ENCODE results near the gene SCGB1D2. TPM values are rescaled to one million over a fixed set of nuclear protein-coding genes. Genes with fewer than 3 reads are reported as not detected.

The SCGB1D2 gene
- total RNA-seq, 4 donors from 2014 or later = not detected

DNA sequence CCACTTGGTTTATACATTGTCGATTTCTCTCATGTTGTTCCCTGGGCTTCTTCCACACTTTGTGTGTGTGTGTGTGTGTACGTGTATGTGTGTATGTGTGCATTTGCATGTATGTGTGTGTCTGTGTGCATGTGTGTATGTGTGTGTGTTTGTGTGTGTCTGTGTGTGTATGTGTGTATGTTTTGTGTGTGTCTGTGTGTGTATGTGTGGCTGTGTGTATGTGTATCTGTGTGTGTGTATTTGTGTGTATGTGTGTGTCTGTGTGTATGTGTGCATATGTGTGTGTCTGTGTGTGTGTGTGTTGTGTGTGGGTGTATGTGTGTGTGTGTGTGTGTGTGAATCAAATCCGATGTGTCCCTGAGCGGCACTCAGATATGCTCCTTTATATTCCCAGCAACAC, 4.5 kb upstream of the SCGB1D2 start:
- intact Hi-C loops (cut with DNase I) = no loop called here
- WGBS = 70% methylated on average over 4 of the region's 4 CpGs

GRCh38 chr11:62238151-62238550, 3.9 kb upstream of the SCGB1D2 start:
- Histone ChIP-seq H3K27me3 (peaks cover 0 to 42% (median 0%) of the 10 kb centered on the region in 4 donors), H3K4me3 (no peak overlapping the region), H3K9me3 (no peaks in the 10 kb centered on the region), H3K4me1 (no peaks in the 10 kb centered on the region), H3K36me3 (no peaks in the 10 kb centered on the region), H3K27ac (replicated peaks in 1 of 4) (no peak overlapping the region)
- TF ChIP-seq EP300 (IDR thresholded peaks at IDR 0.05) (no peak), CTCF (IDR thresholded peaks at IDR 0.05) (no peak), POLR2AphosphoS5 (IDR thresholded peaks at IDR 0.05) (no peak), POLR2A (IDR thresholded peaks at IDR 0.05; ENCODE audit: low read depth) (no peak)
- DNase-seq (ENCODE audit: extremely low spot score) = no peak
- WGBS = 93% methylated on average over 4 of the region's 4 CpGs
- intact Hi-C loops (cut with DNase I) = no loop called here

More for the DNA sequence above, 4.5 kb upstream of the SCGB1D2 start:
- Histone ChIP-seq H3K4me3 (no peak overlapping the region), H3K27me3 (peaks cover 0 to 44% (median 0%) of the 10 kb centered on the region in 4 donors), H3K9me3 (no peaks in the 10 kb centered on the region), H3K36me3 (no peaks in the 10 kb centered on the region), H3K27ac (replicated peaks in 1 of 4) (no peak overlapping the region), H3K4me1 (no peaks in the 10 kb centered on the region)
- no peak for TF ChIP-seq EP300 (IDR thresholded peaks at IDR 0.05)
- DNase-seq (ENCODE audit: extremely low spot score) = no peak

DNA sequence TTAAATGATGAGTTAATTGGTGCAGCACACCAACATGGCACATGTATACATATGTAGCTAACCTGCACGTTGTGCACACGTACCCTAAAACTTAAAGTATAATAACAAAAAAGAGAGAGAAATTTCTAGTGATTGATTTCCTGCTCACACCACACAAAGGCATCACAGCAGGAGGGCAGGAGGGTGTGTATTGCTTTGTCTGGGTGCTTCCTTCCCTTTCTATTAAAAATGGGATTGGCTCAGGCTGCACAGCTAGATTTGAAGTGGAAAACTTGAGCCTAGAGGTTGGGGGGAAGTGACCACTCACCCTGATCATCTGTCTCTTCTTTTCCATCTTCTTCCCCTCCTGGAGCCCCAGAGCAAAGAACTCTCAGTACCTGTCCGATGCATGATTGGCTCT, 944 bp upstream of the SCGB1D2 start:
- no peak for DNase-seq (ENCODE audit: extremely low spot score)
- Histone ChIP-seq H3K4me3 (no peak overlapping the region), H3K27ac (replicated peaks in 1 of 4) (no peak overlapping the region), H3K4me1 (no peaks in the 10 kb centered on the region), H3K36me3 (no peaks in the 10 kb centered on the region), H3K9me3 (no peaks in the 10 kb centered on the region), H3K27me3 (peaks cover 0 to 51% (median 0%) of the 10 kb centered on the region in 4 donors)
- intact Hi-C loops (cut with DNase I) = no loop called here
- 90% methylated on average over 3 of the region's 3 CpGs for WGBS
- TF ChIP-seq POLR2AphosphoS5 (IDR thresholded peaks at IDR 0.05) (no peak), EP300 (IDR thresholded peaks at IDR 0.05) (no peak), CTCF (IDR thresholded peaks at IDR 0.05) (no peak), POLR2A (IDR thresholded peaks at IDR 0.05; ENCODE audit: low read depth) (no peak)

DNA sequence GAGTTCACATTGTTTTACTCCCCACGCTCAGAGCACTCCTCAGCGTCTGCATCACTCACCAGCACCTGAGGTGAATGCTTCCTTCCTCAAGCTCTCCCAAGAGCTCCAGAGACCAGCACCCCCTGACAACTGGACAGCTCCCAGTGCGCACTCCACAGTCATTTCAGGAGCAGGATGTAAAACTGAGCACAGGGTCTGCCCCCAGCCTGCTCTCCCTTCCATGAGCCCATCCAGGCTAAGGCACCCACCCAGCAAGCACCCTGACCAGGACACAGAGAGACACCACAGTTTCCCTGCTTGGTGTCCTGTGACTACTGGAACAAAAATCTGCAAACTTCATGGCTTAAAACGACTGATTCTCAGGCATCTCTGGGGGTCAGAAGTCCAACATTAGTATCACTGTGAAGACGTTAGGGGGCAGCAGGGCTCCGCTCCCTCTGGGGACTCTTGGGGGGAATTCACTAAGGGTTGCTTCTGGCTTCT, 3.3 kb downstream of the SCGB1D2 start:
- no peak for DNase-seq (ENCODE audit: extremely low spot score)
- H3K4me3 ChIP-seq = no peak overlapping the region
- no peaks in the 10 kb centered on the region for H3K36me3 ChIP-seq
- no peak for TF ChIP-seq EP300 (IDR thresholded peaks at IDR 0.05)
- TF ChIP-seq POLR2A (IDR thresholded peaks at IDR 0.05; ENCODE audit: low read depth) = no peak
- no peak for TF ChIP-seq CTCF (IDR thresholded peaks at IDR 0.05)
- TF ChIP-seq POLR2AphosphoS5 (IDR thresholded peaks at IDR 0.05) = no peak
- intact Hi-C loops (cut with DNase I) = no loop called here
- H3K27ac ChIP-seq (replicated peaks in 1 of 4) = no peak overlapping the region
- H3K4me1 ChIP-seq = no peaks in the 10 kb centered on the region
- 28% methylated on average over 6 of the region's 6 CpGs for WGBS
- peaks cover 0 to 49% (median 0%) of the 10 kb centered on the region in 4 donors for H3K27me3 ChIP-seq
- peaks cover 0 to 6% (median 2%) of the 10 kb centered on the region in 4 donors for H3K9me3 ChIP-seq

GRCh38 chr11:62251698-62252097, 9.7 kb downstream of the SCGB1D2 start:
- peaks cover 0 to 18% (median 0%) of the 10 kb centered on the region in 4 donors for H3K27me3 ChIP-seq
- peaks cover 0 to 44% (median 41%) of the 10 kb centered on the region in 4 donors for H3K9me3 ChIP-seq
- no peak overlapping the region for H3K4me3 ChIP-seq
- TF ChIP-seq EP300 (IDR thresholded peaks at IDR 0.05) (no peak), POLR2AphosphoS5 (IDR thresholded peaks at IDR 0.05) (no peak), POLR2A (IDR thresholded peaks at IDR 0.05; ENCODE audit: low read depth) (no peak)
- peak; percentile 81 for DNase-seq (ENCODE audit: extremely low spot score)
- no peaks in the 10 kb centered on the region for H3K36me3 ChIP-seq
- intact Hi-C loops (cut with DNase I) = no loop called here
- 65% methylated on average over 4 of the region's 4 CpGs for WGBS
- H3K27ac ChIP-seq (replicated peaks in 1 of 4) = no peak overlapping the region
- H3K4me1 ChIP-seq = no peaks in the 10 kb centered on the region
